Astrocyte (in vitro differentiated cells and primary cell): Measurements from ENCODE around the gene MREG. TPM values are rescaled to one million over a fixed set of nuclear protein-coding genes. Genes with fewer than 3 reads are reported as not detected.
"Not testable (repeated sequence)": the region's sequence is repeated elsewhere in the genome, so short reads cannot be mapped to it uniquely, and the experiment has no call there.

ENCODE experiments used
- DNase-seq: peaks from one replicate; pipeline ENCODE4 v3.0.0-alpha.2; 2010; ENCODE audit warnings: low read depth
- FAIRE-seq: peaks from 2 replicates; lab custom pipeline; 2011; peaks lifted over from hg19 to GRCh38; lab: Jason Lieb, UNC
- H2AFZ ChIP-seq: 2 replicates; pipeline ENCODE4 v1.6.0; 2012; ENCODE audit warnings: low read depth, low read length, inconsistent platforms
- H3K27ac ChIP-seq: 2 replicates; pipeline ENCODE4 v1.5.1; 2011; ENCODE audit warnings: low read depth, low read length, inconsistent platforms
- H3K27me3 ChIP-seq: 2 replicates; pipeline ENCODE4 v1.6.0; 2011; ENCODE audit warnings: low read length, inconsistent platforms; ENCODE audit not compliant: insufficient read depth
- H3K36me3 ChIP-seq: 2 replicates; pipeline ENCODE4 v1.5.1; 2011; ENCODE audit warnings: low read length, inconsistent platforms; ENCODE audit not compliant: insufficient read depth
- H3K4me1 ChIP-seq: 2 replicates; pipeline ENCODE4 v1.5.1; 2011; ENCODE audit warnings: low read length, inconsistent platforms; ENCODE audit not compliant: insufficient read depth
- H3K4me2 ChIP-seq: 2 replicates; pipeline ENCODE4 v1.6.0; 2012; ENCODE audit warnings: low read length, inconsistent platforms
- H3K4me3 ChIP-seq: 2 replicates; pipeline ENCODE4 v1.5.1; 2011; ENCODE audit warnings: low read depth, mild to moderate bottlenecking, low read length, inconsistent platforms; ENCODE audit not compliant: insufficient read depth
- H3K79me2 ChIP-seq: 2 replicates; pipeline ENCODE4 v1.6.0; 2012; ENCODE audit warnings: mild to moderate bottlenecking, low read length, inconsistent platforms; ENCODE audit not compliant: insufficient read depth
- H3K9ac ChIP-seq: 2 replicates; pipeline ENCODE4 v1.6.0; 2012; ENCODE audit warnings: mild to moderate bottlenecking, low read length, inconsistent platforms
- H3K9me3 ChIP-seq: 2 replicates; pipeline ENCODE4 v1.5.1; 2012; ENCODE audit warnings: low read depth, mild to moderate bottlenecking, low read length, inconsistent platforms; ENCODE audit not compliant: insufficient read depth
- H4K20me1 ChIP-seq: 2 replicates; pipeline ENCODE4 v1.6.0; 2012; ENCODE audit warnings: low read length, inconsistent platforms; ENCODE audit not compliant: insufficient read depth
- H3K27ac Mint-ChIP-seq: one replicate; pipeline ENCODE4 v1.8.0; 2021; ENCODE audit warnings: mild to moderate bottlenecking, mixed read lengths; ENCODE audit not compliant: unreplicated experiment
- H3K27me3 Mint-ChIP-seq: one replicate; pipeline ENCODE4 v1.8.0; 2021; ENCODE audit warnings: low read depth, mixed read lengths; ENCODE audit not compliant: unreplicated experiment
- H3K36me3 Mint-ChIP-seq: one replicate; pipeline ENCODE4 v1.8.0; 2021; ENCODE audit warnings: low read depth, mixed read lengths; ENCODE audit not compliant: unreplicated experiment
- H3K4me1 Mint-ChIP-seq: one replicate; pipeline ENCODE4 v1.8.0; 2021; ENCODE audit warnings: low read depth, mixed read lengths; ENCODE audit not compliant: unreplicated experiment
- H3K4me3 Mint-ChIP-seq: one replicate; pipeline ENCODE4 v1.8.0; 2021; ENCODE audit warnings: mild to moderate bottlenecking, moderate library complexity, mixed read lengths; ENCODE audit not compliant: unreplicated experiment
- H3K9me3 Mint-ChIP-seq: one replicate; pipeline ENCODE4 v1.8.0; 2021; ENCODE audit warnings: mild to moderate bottlenecking, mixed read lengths; ENCODE audit not compliant: unreplicated experiment
- EZH2 ChIP-seq: IDR thresholded peaks from 2 replicates; pipeline ENCODE4 v1.6.1; 2012; ENCODE audit warnings: mild to moderate bottlenecking, low read length, inconsistent platforms; ENCODE audit not compliant: insufficient read depth
- total RNA-seq: library from RNA; stranded (reverse); gene quantifications from 2 replicates; pipeline ENCODE4 v1.2.1, GENCODE V29; 2021
- TF ChIP-seq, protein P1 (sequence below): IDR thresholded peaks from 2 replicates; pipeline ENCODE4 v1.5.1; 2011; ENCODE audit warnings: low read depth, mild to moderate bottlenecking, inconsistent platforms, low read length, moderate library complexity; ENCODE audit not compliant: insufficient read depth

Gene MREG
- total RNA-seq, 1 donor from 2014 or later = 7.8 TPM

- peaks cover 7% of the 10 kb centered on the region for H3K36me3 Mint-ChIP-seq
- no peak overlapping the region for H3K4me3 Mint-ChIP-seq
- Histone ChIP-seq H2AFZ (no peak overlapping the region), H3K27ac (no peak overlapping the region), H3K4me2 (no peak overlapping the region), H3K9ac (no peak overlapping the region), H3K4me1 (no peaks in the 10 kb centered on the region), H3K9me3 (no peaks in the 10 kb centered on the region), H4K20me1 (no peaks in the 10 kb centered on the region), H3K4me3 (no peak overlapping the region), H3K36me3 (no peaks in the 10 kb centered on the region), H3K79me2 (no peaks in the 10 kb centered on the region), H3K27me3 (no peaks in the 10 kb centered on the region)
- H3K4me1 Mint-ChIP-seq = no peaks in the 10 kb centered on the region
- DNase-seq (no peak), FAIRE-seq (no peak)
- no peak overlapping the region for H3K27ac Mint-ChIP-seq
- peaks cover 8% of the 10 kb centered on the region for H3K9me3 Mint-ChIP-seq
- TF ChIP-seq, protein P1, sequence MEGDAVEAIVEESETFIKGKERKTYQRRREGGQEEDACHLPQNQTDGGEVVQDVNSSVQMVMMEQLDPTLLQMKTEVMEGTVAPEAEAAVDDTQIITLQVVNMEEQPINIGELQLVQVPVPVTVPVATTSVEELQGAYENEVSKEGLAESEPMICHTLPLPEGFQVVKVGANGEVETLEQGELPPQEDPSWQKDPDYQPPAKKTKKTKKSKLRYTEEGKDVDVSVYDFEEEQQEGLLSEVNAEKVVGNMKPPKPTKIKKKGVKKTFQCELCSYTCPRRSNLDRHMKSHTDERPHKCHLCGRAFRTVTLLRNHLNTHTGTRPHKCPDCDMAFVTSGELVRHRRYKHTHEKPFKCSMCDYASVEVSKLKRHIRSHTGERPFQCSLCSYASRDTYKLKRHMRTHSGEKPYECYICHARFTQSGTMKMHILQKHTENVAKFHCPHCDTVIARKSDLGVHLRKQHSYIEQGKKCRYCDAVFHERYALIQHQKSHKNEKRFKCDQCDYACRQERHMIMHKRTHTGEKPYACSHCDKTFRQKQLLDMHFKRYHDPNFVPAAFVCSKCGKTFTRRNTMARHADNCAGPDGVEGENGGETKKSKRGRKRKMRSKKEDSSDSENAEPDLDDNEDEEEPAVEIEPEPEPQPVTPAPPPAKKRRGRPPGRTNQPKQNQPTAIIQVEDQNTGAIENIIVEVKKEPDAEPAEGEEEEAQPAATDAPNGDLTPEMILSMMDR = no peak
- no peak for TF ChIP-seq EZH2
- H3K27me3 Mint-ChIP-seq = no peaks in the 10 kb centered on the region
Measured at GRCh38 chr2:215961981-215962380, 51.4 kb downstream of the MREG start.

DNA sequence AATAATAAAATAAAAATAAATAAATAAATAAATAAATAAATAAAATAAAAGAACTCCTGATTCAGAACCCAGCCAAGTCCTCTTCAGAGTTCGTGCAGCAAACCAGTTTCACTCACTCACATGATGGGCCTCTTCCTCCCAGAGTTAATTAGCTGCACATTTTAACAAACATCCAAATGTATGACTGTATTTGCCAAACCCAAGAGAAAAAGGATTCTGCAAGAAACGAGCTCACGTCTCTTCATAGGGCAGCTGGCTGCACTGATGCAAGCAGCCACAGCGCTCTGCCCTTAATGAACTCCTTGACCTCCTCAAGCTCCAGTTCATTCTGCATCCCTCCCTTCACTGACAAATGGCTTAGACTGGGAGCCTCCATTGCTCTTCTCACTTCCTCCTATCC lies 55.1 kb downstream of the MREG start:
- H3K27ac Mint-ChIP-seq = no peak overlapping the region
- Histone ChIP-seq H3K79me2 (no peaks in the 10 kb centered on the region), H3K27ac (no peak overlapping the region), H4K20me1 (no peaks in the 10 kb centered on the region), H3K9ac (no peak overlapping the region), H3K4me3 (no peak overlapping the region), H3K36me3 (no peaks in the 10 kb centered on the region), H2AFZ (no peak overlapping the region), H3K27me3 (no peaks in the 10 kb centered on the region), H3K9me3 (no peaks in the 10 kb centered on the region), H3K4me2 (no peak overlapping the region), H3K4me1 (no peaks in the 10 kb centered on the region)
- H3K9me3 Mint-ChIP-seq = peaks cover 8% of the 10 kb centered on the region
- TF ChIP-seq, protein P1 = no peak
- no peak for TF ChIP-seq EZH2
- no peak for DNase-seq
- FAIRE-seq = no peak
- H3K36me3 Mint-ChIP-seq = peaks cover 7% of the 10 kb centered on the region
- H3K4me1 Mint-ChIP-seq = peaks cover 2% of the 10 kb centered on the region
- H3K4me3 Mint-ChIP-seq = no peak overlapping the region
- no peaks in the 10 kb centered on the region for H3K27me3 Mint-ChIP-seq

- H3K9me3 Mint-ChIP-seq, H3K36me3 Mint-ChIP-seq, DNase-seq, H2AFZ ChIP-seq, H3K27me3 Mint-ChIP-seq, H4K20me1 ChIP-seq, H3K27ac Mint-ChIP-seq, H3K79me2 ChIP-seq, H3K4me1 Mint-ChIP-seq, H3K27ac ChIP-seq, H3K4me3 ChIP-seq, H3K4me2 ChIP-seq, H3K36me3 ChIP-seq, H3K4me1 ChIP-seq, FAIRE-seq, H3K9me3 ChIP-seq, H3K4me3 Mint-ChIP-seq, H3K9ac ChIP-seq, H3K27me3 ChIP-seq: not testable (repeated sequence)
Measured at GRCh38 chr2:215957354-215958122, 55.8 kb downstream of the MREG start.
